Upper lobe of left lung (tissue), 4 donors: ENCODE results near the gene ZFR.

ENCODE experiments used
- CTCF ChIP-seq, 6 experiments: fragments of 450-650 bp in 4 of 6; fragments of 200-600 bp in 2 of 6; sonication (generic) in 2 of 6; IDR thresholded peaks; one replicate each; pipeline ENCODE4 v1.5.1; 2016 to 2019; ENCODE audit warnings: antibody characterized with exemption in 6 of 6
- EP300 ChIP-seq, 4 donors: sonication (generic); formaldehyde crosslinking; IDR thresholded peaks; one replicate each; pipeline ENCODE4 v1.5.1; 2017; ENCODE audit warnings: antibody characterized with exemption in 4 of 4, control low read depth in 2 of 4
- POLR2A ChIP-seq, 4 donors: fragments of 450-650 bp; IDR thresholded peaks; one replicate each; pipeline ENCODE4 v1.5.1; 2016 to 2017; ENCODE audit warnings: antibody characterized with exemption in 4 of 4, mild to moderate bottlenecking in 2 of 4
- POLR2AphosphoS5 ChIP-seq, 2 donors: sonication (generic); formaldehyde crosslinking; IDR thresholded peaks; one replicate each; pipeline ENCODE4 v1.5.1; 2017; ENCODE audit warnings: antibody characterized with exemption in 2 of 2

DNA sequence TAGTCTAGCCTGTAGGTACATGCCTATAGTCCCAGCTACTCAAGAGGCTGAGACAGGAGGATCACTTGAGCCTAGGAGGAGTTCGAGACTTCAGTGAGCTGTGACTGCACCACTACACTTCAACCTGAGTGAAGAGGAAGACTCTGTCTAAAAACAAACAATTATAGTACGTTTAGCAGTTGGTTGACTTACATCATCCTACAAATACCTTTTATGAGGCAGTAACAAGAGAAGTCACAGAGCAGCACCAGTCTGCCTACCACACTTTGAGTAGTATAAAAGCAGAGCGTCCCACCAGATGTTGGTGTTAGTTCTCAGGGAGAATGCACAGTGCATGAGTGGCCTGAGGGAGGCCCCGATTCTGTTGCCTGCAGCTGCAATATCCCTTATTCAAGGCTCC is 16.1 kb downstream of the ZFR start:
- TF ChIP-seq CTCF (IDR thresholded peaks at IDR 0.05), result no peak
- TF ChIP-seq POLR2AphosphoS5 (IDR thresholded peaks at IDR 0.05), result no peak
- TF ChIP-seq POLR2A (IDR thresholded peaks at IDR 0.05), result no peak
- TF ChIP-seq EP300 (IDR thresholded peaks at IDR 0.05), result no peak
